Right atrium auricular region (tissue), 2 donors: Measurements from ENCODE around the gene CLDN10. TPM values are rescaled to one million over a fixed set of nuclear protein-coding genes. Genes with fewer than 3 reads are reported as not detected.

Experiments
- DNase-seq: peaks from one replicate; pipeline ENCODE4 v3.0.0-alpha.2; 2019; ENCODE audit warnings: low spot score
- H3K27ac ChIP-seq, 2 donors: fragments of 200-600 bp; sonication (generic); 1 replicate in 1 of 2; 2 replicates in 1 of 2; pipeline ENCODE4 v1.5.1; 2016 to 2019
- H3K27me3 ChIP-seq, 2 donors: fragments of 200-600 bp; sonication (generic); one replicate each; pipeline versions ENCODE4 v1.5.1 to v1.6.0; 2017 to 2019
- H3K36me3 ChIP-seq: fragments of 200-600 bp; sonication (generic); one replicate; pipeline ENCODE4 v1.5.1; 2016
- H3K4me1 ChIP-seq, 2 donors: fragments of 200-600 bp; sonication (generic); one replicate each; pipeline versions ENCODE4 v1.5.1 to v1.6.0; 2017 to 2019
- H3K4me3 ChIP-seq, 2 donors: fragments of 200-600 bp; sonication (generic); 1 replicate in 1 of 2; 2 replicates in 1 of 2; pipeline ENCODE4 v1.5.1; 2017 to 2019; ENCODE audit warnings: mild to moderate bottlenecking in 1 of 2, moderate library complexity in 1 of 2
- H3K9me3 ChIP-seq, 2 donors: fragments of 200-600 bp; sonication (generic); one replicate each; pipeline ENCODE4 v1.5.1; 2019
- CTCF ChIP-seq, 2 donors: fragments of 200-600 bp; sonication (generic); IDR thresholded peaks; one replicate each; pipeline ENCODE4 v1.5.1; 2019; ENCODE audit warnings: antibody characterized with exemption in 2 of 2
- total RNA-seq, 2 donors: library from RNA; depleted of rRNA; stranded (reverse); fragments of >200 nt; gene quantifications; one replicate each; pipeline ENCODE4 v1.1.0, GENCODE V29; 2016

CLDN10 gene
- total RNA-seq, 2 donors from 2014 or later = 1.1 TPM; not detected in 1

- H3K4me3 ChIP-seq = no peak overlapping the region
- no peaks in the 10 kb centered on the region for H3K27me3 ChIP-seq
- H3K4me1 ChIP-seq = no peaks in the 10 kb centered on the region
- H3K9me3 ChIP-seq = peaks cover 0 to 8% of the 10 kb centered on the region in 2 donors
- no peak for TF ChIP-seq CTCF (IDR thresholded peaks at IDR 0.05)
- no peak overlapping the region for H3K27ac ChIP-seq
- peaks cover 6% of the 10 kb centered on the region for H3K36me3 ChIP-seq
- no peak for DNase-seq
Observed at GRCh38 chr13:95629071-95629470, 76.6 kb downstream of the CLDN10 start.

Other genes with a start within 250 kb of the CLDN10 start
- gene DZIP1, start 92.0 kb downstream of the CLDN10 start, total RNA-seq = 1 to 10 TPM; 3.9 to 4.9 TPM
- gene DNAJC3, start 124.4 kb downstream of the CLDN10 start, total RNA-seq = 10 to 100 TPM; 32.6 to 37.7 TPM